Measurements from ENCODE around the gene KRTAP4-7.
"Not testable (repeated sequence)": the region's sequence is repeated elsewhere in the genome, so short reads cannot be mapped to it uniquely, and the experiment has no call there.

- TF ChIP-seq REST (IDR thresholded peaks at IDR 0.05; ENCODE audit: insufficient read depth in 1 of 2, low read depth in 2 of 2, low read length in 1 of 2); CTCF (IDR thresholded peaks at IDR 0.05); POLR2AphosphoS5 (IDR thresholded peaks at IDR 0.05; ENCODE audit: low read depth, low read length); SIN3A (IDR thresholded peaks at IDR 0.05; ENCODE audit: borderline replicate concordance, insufficient read depth, low read depth, low read length): not testable (repeated sequence)
These were observed 24.5 kb upstream of the KRTAP4-7 start for GRCh38 chr17:41059276-41060051.

Data from Panc1 (cell line).